Activated CD8-positive, alpha-beta memory T cell treated with anti-CD3 and anti-CD28 coated beads for 48 hours (primary cell): Measurements from ENCODE around the gene C12orf42.

ENCODE experiments used
- DNase-seq, 3 experiments: peaks; one replicate each; pipeline ENCODE4 v3.0.0-alpha.2; 2020; ENCODE audit warnings: low read depth in 2 of 3, low spot score in 2 of 3

The C12orf42 gene

DNA sequence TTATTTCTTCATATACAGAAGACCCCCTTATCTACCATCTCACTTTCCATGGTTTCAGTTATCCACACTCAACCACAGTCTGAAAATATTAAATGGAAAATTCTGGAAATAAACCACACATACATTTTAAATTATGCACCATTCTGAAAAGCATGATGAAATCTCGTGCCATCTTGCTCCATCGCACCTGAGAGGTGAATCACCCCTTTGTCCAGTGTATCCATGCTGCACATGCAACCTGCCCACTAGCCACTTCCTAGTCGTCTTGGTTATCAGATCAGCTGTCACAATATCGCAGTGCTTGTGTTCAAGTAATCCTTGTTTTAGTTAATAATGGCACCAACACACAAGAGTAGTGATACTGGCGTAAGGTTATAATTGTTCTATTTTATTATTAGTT is 145.7 kb downstream of the C12orf42 start:
- DNase-seq, result no peak

DNA sequence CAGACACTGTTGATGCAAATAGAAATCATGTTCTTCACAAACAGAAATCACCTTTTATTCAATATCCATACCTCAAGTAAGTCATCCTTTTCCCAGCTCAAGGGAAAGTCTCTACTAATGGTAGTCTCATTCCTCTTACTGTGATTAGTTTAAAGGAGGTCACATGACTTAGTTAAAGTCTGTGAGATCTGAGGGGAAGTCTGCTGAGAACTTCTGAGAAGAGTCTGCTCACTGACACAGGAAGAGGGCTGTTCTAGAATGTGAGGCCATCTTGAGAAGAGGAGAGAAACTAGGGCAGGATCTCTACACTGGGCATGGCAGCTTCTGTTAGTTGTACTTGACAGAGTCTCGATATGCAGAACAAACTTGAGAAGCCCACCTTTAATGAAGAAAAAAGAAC is 146.8 kb downstream of the C12orf42 start:
- no peak for DNase-seq

DNA sequence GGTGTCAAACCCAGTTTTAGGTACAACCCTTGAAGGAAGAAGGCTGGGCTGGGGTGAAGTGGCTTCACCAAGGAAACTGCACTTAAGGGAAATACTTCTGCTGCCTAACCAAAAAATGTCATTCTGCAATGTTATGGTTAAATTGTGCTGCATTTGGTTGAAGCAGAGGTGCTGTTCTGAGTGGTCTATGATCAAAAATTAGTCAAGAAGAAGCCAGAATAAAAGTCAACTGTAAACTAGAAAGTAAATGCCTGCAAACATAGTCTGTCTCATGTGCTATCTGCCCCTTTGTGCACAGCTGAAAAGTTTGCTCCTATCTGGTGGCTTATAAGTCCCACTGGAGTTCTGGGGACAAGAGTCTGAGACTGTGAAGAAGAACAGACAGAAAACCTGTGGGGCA is 158.8 kb downstream of the C12orf42 start:
- no peak for DNase-seq

DNA sequence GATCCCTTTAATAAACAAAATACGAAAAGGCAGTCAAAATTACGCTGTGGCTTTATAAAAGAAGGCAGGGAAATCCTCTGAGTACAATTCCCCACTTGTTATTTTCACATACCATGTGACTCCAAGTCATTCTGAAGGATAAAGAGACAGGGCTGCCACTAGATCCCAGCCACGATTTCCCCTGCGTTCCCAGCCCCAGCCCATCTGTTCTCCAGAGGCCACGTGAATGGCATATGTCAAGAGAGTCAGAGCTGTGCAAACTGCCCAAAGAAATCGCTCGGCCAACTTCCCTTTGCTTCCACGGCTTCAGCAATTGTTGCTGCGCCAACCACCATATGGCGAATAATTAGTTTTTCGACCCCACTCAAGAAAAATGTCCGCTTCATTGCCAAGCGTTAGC is 161.3 kb downstream of the C12orf42 start:
- no peak for DNase-seq

DNA sequence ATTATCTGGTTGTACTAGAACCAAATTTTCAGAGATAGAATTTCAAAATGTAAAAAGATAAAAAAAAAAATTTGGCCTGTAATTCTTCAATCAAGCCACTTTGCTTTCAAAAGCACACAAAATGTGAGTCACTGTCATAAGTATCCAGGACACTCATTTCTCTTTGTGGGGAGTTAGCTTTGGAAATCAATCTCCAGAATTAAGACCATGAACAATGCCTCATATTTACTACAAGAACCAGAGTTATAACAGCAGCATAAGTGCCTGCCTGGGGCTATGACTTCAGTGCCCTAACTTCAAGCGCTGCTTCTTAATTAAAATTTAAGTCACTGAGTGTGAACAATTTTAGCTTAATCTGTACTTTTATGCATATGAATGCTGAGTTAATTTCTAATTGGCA is 162.1 kb downstream of the C12orf42 start:
- no peak for DNase-seq

DNA sequence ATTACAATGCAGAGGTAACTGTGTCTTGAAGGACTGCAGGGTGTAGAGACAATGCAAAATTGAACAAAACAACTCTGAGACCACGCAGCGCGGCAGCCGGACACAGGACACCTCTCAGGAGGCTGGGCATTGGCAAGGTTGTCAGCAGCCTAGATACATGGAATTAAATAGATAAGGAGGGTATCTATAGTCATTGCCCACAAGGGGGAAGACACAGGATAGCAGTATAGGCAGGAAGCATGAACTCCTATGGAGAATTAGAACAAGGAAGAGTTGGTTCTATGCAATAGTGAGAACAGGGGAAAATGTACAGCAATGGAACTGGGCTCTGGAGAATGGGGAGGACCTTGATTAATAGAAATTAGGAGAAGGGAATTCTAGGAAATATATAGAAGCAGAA is 164.1 kb downstream of the C12orf42 start:
- DNase-seq, result no peak

DNA sequence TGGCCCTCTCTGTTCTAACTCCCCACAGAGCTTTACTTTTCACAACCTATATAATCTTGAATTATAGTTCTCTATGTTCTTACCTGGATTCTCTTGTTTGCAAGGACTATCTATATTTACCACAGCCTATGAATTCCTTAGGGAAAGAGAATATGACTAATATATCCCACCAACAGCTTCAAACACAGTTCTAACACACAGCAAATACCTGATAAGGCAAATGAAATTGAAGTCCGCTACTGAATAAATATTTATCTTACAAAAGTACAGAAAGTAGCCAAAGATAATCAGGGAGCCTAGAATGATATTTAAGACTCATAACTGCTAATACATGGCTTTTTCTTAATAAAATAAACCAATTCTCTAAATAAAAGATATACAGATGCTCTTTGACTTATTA is 165.1 kb downstream of the C12orf42 start:
- no peak for DNase-seq

DNA sequence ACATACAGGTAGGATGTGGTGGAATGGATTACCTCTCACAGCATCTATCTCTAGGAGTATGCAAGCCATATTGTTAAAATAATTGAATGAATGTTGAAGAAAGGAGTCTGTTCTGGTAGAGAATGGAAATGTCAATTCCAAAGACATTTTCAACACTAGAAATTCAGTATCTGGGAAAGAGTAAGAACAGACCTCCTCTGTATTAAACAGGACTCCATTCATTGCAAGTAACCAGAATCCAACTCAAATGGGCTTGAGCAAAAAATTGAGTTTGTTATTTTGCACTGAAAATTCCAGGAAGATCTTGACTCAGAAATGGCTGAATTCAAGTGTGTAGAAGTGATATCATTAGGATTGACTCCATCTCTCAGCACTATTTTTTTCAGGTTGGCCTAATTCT is 168.1 kb downstream of the C12orf42 start:
- no peak for DNase-seq

DNA sequence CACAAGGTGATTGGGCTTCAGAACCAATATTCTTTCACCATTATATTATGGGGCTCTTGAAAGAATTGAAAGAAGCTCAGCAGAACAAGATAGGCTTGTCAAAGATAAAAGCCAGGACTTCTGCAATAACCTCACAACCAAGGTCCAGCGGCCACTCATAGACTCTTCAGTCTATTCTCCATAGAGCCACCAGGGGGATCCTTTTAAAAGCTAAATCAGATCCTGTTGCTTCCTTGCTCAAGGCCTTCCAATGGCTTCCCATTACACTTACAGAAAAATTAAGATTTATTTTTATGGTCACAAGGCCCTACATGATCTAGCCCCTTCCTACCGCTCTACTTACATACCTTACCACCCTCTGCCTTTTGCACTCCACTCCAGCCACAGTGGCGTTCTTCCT is 169.6 kb downstream of the C12orf42 start:
- DNase-seq, result no peak

DNA sequence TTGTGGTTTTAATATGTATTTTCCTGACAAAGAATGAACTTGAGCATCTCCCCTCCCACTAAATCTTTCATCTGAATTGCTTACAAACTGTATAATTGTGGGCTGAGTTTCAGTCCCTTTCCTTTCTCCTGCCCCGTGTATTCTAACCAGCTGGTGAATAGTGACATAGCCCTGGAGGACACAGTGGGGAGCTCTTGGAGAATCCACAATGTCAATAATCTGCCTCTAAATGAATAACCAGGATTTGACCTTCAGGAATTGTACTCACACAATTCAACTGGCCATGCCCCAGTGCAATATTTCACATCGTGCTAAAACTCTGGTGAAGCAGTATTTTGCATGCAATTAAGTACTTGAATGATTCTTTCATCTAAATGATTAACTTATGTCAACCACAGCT is 177.2 kb downstream of the C12orf42 start:
- DNase-seq, result no peak

DNA sequence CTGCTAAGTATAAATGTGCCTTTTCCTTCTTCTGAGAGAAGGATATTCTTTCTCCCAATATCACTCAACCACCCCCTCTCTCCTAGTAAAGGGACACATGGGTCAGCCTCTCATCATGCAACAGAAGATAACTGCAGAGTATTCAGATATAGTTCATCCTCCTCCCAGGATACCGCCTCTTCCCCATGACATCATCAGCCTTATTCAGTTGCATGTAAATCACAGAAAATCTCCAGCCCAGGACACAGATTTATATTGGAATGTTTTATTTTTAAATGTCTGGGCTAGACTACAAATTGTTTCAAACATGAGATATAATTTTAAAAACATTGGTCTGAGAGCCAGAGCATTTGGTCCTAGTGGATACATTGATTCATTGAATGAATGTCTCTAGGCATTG is 178.5 kb downstream of the C12orf42 start:
- no peak for DNase-seq

DNA sequence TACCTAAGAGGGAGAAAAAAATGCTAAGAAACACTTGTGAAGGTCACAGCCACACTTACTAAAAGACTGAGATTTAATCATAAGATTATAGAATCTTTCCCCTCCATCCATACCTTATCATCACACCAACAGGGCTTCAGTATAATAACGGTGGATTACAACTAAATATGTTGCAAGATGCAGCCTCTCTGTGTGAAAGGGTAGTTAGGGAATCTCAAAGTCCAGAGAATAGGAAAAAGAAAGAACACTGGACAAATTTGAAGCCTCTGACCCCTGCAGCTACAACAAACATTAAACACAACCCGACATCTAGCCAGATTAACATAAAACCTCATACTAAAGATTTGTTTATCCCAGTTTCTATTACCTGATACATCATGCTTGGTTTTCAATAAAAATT is 181.0 kb downstream of the C12orf42 start:
- no peak for DNase-seq

DNA sequence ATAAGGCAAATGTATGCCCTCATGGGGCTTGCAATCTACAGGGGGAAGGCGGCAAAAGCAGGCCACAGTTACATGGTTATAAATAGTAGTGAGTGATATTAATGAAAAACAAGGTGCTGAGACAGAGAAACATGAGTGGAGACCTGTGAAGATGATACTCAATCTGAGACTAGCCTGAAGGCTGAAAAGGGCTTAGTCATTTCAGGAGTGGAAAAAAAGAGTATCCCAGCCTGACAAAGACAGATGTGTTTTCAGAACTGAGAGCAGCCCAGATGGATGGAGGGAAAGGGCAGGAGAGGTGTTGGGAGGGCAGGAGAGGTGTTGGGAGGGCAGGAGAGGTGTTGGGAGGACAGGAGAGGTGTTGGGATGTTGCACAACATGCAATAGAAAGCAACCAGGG is 181.9 kb downstream of the C12orf42 start:
- no peak for DNase-seq

DNA sequence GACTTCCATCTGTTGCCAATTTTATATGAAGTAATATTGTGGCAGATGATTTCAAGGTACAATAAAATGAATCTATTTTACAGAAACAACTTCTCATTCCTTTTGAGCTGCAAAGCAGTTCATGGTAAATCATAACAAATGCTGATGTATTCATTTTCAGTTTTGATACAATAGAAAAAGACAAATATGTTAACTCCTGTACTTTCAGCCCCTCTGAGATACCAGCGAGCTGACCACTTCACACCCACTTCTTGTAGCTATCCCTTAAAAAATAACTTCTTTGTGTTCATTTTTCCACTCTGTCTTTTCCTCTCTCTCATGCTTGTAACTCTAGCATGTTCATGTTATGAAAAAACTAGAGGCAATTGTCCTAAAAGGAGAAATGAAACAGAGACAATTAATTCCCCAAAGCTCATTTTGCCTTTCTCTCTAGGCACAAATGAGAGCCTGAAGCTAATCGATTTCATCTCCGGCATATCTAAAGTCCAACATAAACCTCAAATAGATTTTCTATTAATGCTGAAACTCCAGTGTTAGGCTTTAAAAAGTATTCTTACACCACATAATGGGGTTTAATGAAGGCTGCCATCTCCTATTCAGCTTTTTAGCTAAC is 182.9 kb downstream of the C12orf42 start:
- no peak for DNase-seq

DNA sequence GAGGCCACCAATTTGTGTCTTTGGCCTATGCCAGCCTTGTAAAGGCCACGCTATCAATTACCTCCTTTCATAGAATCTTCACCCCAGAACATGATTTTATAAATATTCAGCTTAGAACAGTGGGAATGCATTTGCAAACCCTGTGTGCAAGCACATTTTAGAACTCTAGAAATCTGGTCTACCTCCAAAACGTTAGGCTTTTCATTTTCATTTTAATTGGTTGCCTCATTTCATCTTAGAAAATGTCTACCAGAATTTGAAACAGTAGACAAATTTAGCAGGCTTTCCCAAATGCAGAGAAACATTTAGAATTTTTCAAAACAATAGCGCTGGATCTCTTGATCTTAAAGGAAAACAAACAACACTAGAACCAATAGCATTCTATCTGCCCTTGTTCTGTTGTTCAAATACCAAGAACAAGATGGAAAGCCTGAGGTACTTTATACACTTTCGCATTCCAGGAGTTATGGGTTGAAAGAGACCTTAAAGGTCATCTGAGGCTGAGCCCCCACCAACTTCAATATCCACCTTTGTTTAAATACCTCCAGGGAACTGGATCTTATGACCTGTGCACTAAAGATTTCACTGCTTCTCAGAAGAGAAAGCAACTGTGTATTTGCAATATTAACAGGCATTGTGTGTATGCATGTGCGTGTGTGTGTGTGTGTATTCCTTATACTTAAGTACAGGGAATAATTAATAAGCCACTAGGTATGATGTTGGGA is 185.1 kb downstream of the C12orf42 start:
- DNase-seq, result no peak

DNA sequence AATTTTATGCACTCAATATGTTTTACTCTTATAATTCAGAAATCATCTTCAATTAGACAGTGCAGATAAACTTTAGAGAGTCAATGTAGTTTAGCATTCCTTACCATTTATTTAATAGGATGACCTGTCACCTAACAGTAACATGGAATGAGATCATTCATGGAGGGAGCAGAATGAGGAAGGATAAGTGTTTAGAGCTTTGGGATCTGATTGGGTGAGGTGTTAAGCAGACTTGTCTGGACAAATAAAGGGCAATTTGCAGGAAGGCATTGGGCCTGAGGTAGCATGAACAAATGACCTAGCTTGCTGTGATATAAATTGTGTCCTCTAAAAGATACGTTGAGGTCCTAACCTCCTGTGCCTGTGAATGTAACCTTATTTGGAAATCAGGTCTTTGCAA is 187.4 kb downstream of the C12orf42 start:
- no peak for DNase-seq

DNA sequence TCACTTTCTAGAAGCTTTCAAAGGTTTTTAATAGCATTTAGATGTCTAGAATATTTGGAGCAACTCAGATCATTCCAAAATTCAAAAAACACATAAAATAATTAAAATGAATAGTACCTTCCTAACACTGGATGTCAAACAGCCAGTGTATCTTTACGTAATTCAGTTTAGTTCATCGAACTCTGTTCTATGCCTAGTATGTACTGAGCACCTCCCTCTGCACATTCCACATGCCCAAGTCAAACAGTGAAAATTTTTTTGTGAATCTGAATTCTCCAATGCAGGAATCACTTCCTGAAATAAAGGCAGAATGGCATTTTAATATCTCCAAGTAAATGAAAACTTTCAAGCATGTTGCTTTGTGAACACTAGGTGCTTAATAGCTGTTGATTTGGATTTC is 192.3 kb downstream of the C12orf42 start:
- no peak for DNase-seq

DNA sequence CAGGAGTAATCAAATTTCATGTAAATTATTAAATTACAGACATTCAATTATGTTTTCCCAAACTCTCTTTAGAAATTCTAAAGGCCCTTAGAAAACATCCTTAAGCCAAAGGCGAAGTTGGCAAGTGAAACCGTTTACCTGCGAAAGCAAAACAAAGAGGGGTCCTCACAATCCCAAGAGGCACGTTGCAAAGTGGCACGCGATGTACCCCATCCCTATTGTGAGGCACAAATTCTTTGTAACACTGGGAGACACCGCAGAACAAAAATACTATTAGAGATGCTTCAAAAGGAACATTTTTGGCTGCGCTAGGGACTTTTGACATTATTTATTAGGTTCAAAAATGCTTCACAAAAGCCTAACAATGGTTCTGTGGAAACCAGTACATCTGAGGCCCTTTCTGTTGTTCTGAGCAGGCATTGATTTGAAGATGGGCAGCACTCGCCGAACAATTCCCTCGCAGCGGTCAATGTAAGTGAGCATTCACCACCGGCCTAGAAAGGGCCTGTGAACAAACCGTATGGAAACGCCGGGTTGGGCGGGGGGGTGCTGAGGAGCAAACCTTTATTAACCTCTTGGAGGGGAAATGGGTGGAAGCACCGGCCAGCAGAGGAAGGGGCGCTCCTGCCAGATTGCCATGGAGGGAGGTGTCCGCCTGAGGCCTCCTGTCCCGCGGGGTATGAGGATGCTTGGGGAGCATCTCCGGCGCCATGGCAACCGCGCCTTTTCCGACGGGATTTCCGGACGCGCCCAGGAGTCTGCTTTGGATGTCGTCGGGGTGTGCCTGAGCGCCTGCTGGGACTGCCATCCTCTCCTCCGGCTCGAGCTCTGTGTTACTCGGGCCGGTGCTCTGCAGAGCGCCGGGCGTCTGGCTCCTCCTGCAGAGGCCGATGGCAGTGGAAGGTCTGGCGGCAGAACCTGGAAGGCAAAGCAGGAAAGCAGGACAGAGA is 193.9 kb downstream of the C12orf42 start:
- no peak for DNase-seq

DNA sequence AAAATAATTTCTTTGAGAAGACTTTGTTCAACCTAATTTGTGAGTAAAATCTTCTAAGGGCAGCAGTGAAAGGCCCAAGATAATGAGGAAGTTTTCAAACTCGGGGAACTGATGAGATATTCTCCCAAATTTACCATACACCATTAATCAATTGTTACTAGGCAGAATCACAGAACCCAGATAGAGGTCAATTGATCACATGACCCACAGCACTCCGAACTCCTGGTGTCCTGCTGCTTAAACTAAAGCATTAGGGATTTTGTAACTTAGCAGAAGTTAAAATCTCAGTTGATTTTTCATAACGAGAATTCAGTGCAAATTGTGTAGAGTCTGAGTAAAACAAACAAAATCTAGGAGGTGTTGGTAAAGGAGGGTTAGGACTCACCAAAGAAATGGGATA is 207.8 kb downstream of the C12orf42 start:
- DNase-seq, result no peak

DNA sequence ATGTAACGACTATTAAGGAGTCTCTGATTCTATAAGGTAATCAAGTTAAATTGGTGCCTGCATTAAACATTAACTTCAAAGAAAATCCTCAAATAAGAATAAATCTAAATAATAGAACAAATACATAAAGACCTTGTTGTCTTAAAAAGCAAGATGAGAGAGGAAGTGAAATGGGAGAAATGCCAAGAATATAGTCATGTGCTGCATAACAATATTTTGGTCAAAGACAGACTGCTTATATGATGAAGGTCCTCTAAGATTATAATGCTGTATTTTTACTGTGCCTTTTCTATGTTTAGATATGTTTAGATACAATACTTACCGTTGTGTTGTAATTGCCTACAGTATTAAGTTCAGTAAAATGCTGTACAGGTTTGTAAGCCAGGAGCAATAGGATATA is 213.6 kb downstream of the C12orf42 start:
- no peak for DNase-seq

DNA sequence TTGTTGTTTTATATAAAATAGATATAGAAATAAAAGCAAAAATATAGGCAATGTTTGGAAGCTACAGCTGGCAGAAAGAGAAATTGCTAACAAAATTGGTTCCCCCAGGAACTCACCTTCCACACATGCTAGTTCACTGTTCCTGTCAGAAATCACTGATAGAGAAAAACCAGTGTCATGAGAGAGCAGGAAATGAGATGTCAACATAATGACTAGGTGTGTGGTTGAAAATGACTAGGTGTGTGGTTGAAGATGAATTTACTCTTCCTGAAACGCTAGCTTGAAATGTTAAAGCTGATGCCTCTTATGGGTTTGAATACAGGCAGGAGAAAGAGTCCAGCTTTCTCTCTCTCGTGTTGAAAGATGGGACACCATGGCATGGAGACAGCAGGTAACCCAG is 216.3 kb downstream of the C12orf42 start:
- no peak for DNase-seq

DNA sequence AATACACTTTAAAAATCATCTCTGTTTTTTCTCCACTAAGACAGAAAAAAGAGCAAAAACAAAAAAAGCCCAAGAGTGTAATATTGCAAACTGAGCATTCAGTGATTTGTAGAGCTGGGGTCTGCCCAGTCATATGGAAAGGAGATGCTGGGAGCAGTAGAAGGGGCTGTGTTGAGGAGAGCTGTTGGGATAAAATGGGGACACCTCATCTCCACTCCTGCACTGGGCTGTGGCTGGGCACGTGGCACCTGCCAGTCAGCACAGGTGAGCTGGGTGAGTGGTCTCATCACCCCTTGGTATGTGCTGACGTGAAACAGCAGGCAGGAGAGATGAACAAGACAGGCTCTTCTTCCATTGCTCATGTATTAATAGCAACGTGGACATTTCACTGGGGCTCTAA is 217.4 kb downstream of the C12orf42 start:
- no peak for DNase-seq
